HepG2 (cell line): ENCODE results near the gene BARX2. TPM values are rescaled to one million over a fixed set of nuclear protein-coding genes. Genes with fewer than 3 reads are reported as not detected.

Experiments used
- ATAC-seq: fragments of 200-7000 bp; cut with Tn5 transposase; 3 replicates; pipeline ENCODE4 v1.9.1; 2020; ENCODE audit warnings: mild to moderate bottlenecking, moderate library complexity
- BruUV-seq: library from RNA; stranded (reverse); fragments of 400-500 nt; replicated peaks from 2 replicates; lab custom pipeline; 2021; lab: Mats Ljungman, UMichigan
- CTCF ChIA-PET: fragments of 300-600 bp; formaldehyde crosslinking; extraction: SDS; loops from one replicate; lab custom pipeline; 2021; ENCODE audit warnings: low total read pairs, inconsistent platforms, low intra/inter-chr PET ratio; lab: Yijun Ruan, JAX
- POLR2A ChIA-PET: fragments of 350-600 bp; sonication (Branson Sonifier 250); formaldehyde crosslinking; loops from one replicate; lab custom pipeline; 2020; ENCODE audit warnings: antibody characterized with exemption, inconsistent platforms; lab: Yijun Ruan, JAX
- DNase-seq: peaks from one replicate; pipeline ENCODE4 v3.0.0-alpha.2; 2015; ENCODE audit warnings: low spot score
- FAIRE-seq: peaks from 3 replicates; lab custom pipeline; 2011; peaks lifted over from hg19 to GRCh38; lab: Jason Lieb, UNC
- H2AFZ ChIP-seq: one replicate; pipeline ENCODE4 v1.6.1; 2011; ENCODE audit warnings: low read length, inconsistent platforms
- H3K27ac ChIP-seq: fragments of 300-600 bp; 3 replicates; pipeline ENCODE4 v1.8.0; 2011; ENCODE audit warnings: mixed run types, mild to moderate bottlenecking, mixed read lengths, low read length, inconsistent platforms; ENCODE audit not compliant: insufficient read depth; ENCODE audit errors: extremely low read length
- H3K27me3 ChIP-seq, 2 experiments: fragments of 200-600 bp in 1 of 2; 2 replicates in 1 of 2; 3 replicates in 1 of 2; pipeline versions ENCODE4 v1.6.0 to v1.8.0; 2011; ENCODE audit warnings: low read length in 2 of 2, mild to moderate bottlenecking in 2 of 2, moderate library complexity in 2 of 2, inconsistent platforms in 1 of 2; ENCODE audit not compliant: insufficient read depth in 2 of 2, control insufficient read depth in 1 of 2
- H3K36me3 ChIP-seq, 2 experiments: fragments of 200-600 bp in 1 of 2; replicated peaks in 1 of 2; 2 replicates in 1 of 2; 3 replicates in 1 of 2; pipeline versions ENCODE4 v1.5.1 to v1.8.0; 2011; ENCODE audit warnings: low read length in 2 of 2, inconsistent platforms in 1 of 2; ENCODE audit not compliant: insufficient read depth in 2 of 2, control insufficient read depth in 1 of 2
- H3K4me1 ChIP-seq: 2 replicates; pipeline ENCODE4 v1.5.1; 2012; ENCODE audit warnings: low read length, inconsistent platforms; ENCODE audit not compliant: insufficient read depth
- H3K4me2 ChIP-seq: 2 replicates; pipeline ENCODE4 v1.6.0; 2011; ENCODE audit warnings: low read depth, low read length, inconsistent platforms
- H3K4me3 ChIP-seq, 3 experiments: fragments of 200-600 bp in 1 of 3; sonication (generic), shearing (Covaris generic) in 1 of 3; replicated peaks in 1 of 3; 2 replicates each; pipeline ENCODE4 v1.5.1; 2011 to 2016; ENCODE audit warnings: low read length in 3 of 3, inconsistent platforms in 2 of 3, low read depth in 2 of 3, mild to moderate bottlenecking in 2 of 3, control low read depth in 1 of 3, mixed read lengths in 1 of 3; ENCODE audit not compliant: insufficient read depth in 1 of 3
- H3K79me2 ChIP-seq: one replicate; pipeline ENCODE4 v1.6.1; 2011; ENCODE audit warnings: low read length, inconsistent platforms; ENCODE audit not compliant: insufficient read depth
- H3K9ac ChIP-seq: 2 replicates; pipeline ENCODE4 v1.6.0; 2011; ENCODE audit warnings: mild to moderate bottlenecking, low read depth, low read length, inconsistent platforms; ENCODE audit not compliant: insufficient read depth
- H3K9me3 ChIP-seq: 2 replicates; pipeline ENCODE4 v1.5.1; 2012; ENCODE audit warnings: mild to moderate bottlenecking, low read length
- H4K20me1 ChIP-seq: 2 replicates; pipeline ENCODE4 v1.6.0; 2011; ENCODE audit warnings: inconsistent platforms, mild to moderate bottlenecking, low read length, moderate library complexity; ENCODE audit not compliant: insufficient read depth
- ADNP ChIP-seq: sonication (generic); formaldehyde crosslinking; IDR thresholded peaks from 2 replicates; pipeline ENCODE4 v1.4.0; 2020; ENCODE audit warnings: missing genetic modification reagents
- ASH2L ChIP-seq: fragments of 300-600, 200-600 bp; sonication (generic); IDR thresholded peaks from 2 replicates; pipeline ENCODE4 v1.7.0; 2017; ENCODE audit warnings: low read depth, mild to moderate bottlenecking, moderate library complexity, mixed read lengths, low read length; ENCODE audit not compliant: insufficient read length
- CBX2 ChIP-seq, 2 experiments: fragments of 200-600 bp in 1 of 2; sonication (generic); formaldehyde crosslinking in 1 of 2; IDR thresholded peaks; 2 replicates each; pipeline versions ENCODE4 v1.7.0 to v1.8.1; 2018 to 2022; ENCODE audit warnings: low read depth in 2 of 2, low read length in 1 of 2, mild to moderate bottlenecking in 1 of 2, missing genetic modification reagents in 1 of 2
- GMEB2 ChIP-seq: IDR thresholded peaks from 2 replicates; pipeline ENCODE4 v1.6.1; 2016; ENCODE audit warnings: missing biosample characterization, missing genetic modification reagents, low read depth
- HES4 ChIP-seq: sonication (generic); formaldehyde crosslinking; IDR thresholded peaks from 2 replicates; pipeline ENCODE4 v1.9.0; 2021; ENCODE audit warnings: mild to moderate bottlenecking, missing genetic modification reagents, borderline replicate concordance
- KLF12 ChIP-seq: sonication (generic); formaldehyde crosslinking; IDR thresholded peaks from 2 replicates; pipeline ENCODE4 v1.4.0; 2020; ENCODE audit warnings: missing genetic modification reagents, borderline replicate concordance
- PHF20 ChIP-seq: sonication (generic); formaldehyde crosslinking; IDR thresholded peaks from 2 replicates; pipeline ENCODE4 v1.5.0; 2020; ENCODE audit warnings: mild to moderate bottlenecking, missing genetic modification reagents
- PHF5A ChIP-seq: IDR thresholded peaks from one replicate; pipeline ENCODE4 v1.6.1; 2018; ENCODE audit warnings: low read depth, missing genetic modification reagents; ENCODE audit not compliant: unreplicated experiment
- RNF2 ChIP-seq: fragments of 450-650 bp; conservative IDR thresholded peaks from 2 replicates; pipeline ENCODE4 v1.6.1; 2016; ENCODE audit warnings: low read depth
- ZFP36 ChIP-seq: fragments of 150-350 bp; IDR thresholded peaks from 2 replicates; pipeline ENCODE4 v1.6.1; 2018; ENCODE audit warnings: borderline replicate concordance, low read length, low read depth; ENCODE audit not compliant: partially characterized antibody
- ZNF567 ChIP-seq: sonication (generic); formaldehyde crosslinking; IDR thresholded peaks from 2 replicates; pipeline ENCODE4 v1.8.1; 2023; ENCODE audit warnings: mild to moderate bottlenecking, missing genetic modification reagents, borderline replicate concordance
- ZNF772 ChIP-seq: sonication (generic); formaldehyde crosslinking; IDR thresholded peaks from 2 replicates; pipeline ENCODE4 v1.5.0; 2020; ENCODE audit warnings: mild to moderate bottlenecking, missing genetic modification reagents
- WGBS: methylation state at CpG from one replicate; pipeline ENCODE4 v1.1.6; 2017; ENCODE audit warnings: low lambda C conversion rate; 5-methylcytosine and 5-hydroxymethylcytosine counted together
- in situ Hi-C: cut with HindIII; loops from 2 replicates; pipeline ENCODE4 v1.10.0; 2017; ENCODE audit warnings: low pct_unique_long_range_greater_than_20kb; ENCODE audit not compliant: extremely low pct_ligation_motif_present
- intact Hi-C: fragments of 100-400 bp; cut with micrococcal nuclease; formaldehyde crosslinking; loops from one replicate; pipeline ENCODE4 v1.10.0; 2022; ENCODE audit not compliant: unreplicated experiment
- polyA plus RNA-seq, 8 experiments: library from polyadenylated mRNA; depleted of rRNA in 3 of 8; stranded (reverse) in 7 of 8; unstranded in 1 of 8; fragments of >200 nt; fragmentation: Illumina TruSeq in 4 of 8; extraction: Trizol in 4 of 8; gene quantifications; 2 replicates each; pipeline versions ENCODE4 v1.2.1 to v1.2.3, GENCODE V29; 2011 to 2016; ENCODE audit warnings: low read depth in 4 of 8, missing spikeins in 1 of 8, mixed read lengths in 1 of 8; ENCODE audit not compliant: insufficient read depth in 1 of 8
- total RNA-seq, 5 experiments: library from RNA; depleted of rRNA; stranded (reverse); fragments of >200 nt; fragmentation: Illumina TruSeq; extraction: Trizol; gene quantifications; 2 replicates each; pipeline ENCODE4 v1.2.3, GENCODE V29; 2016; ENCODE audit warnings: low read depth in 1 of 5
- TF ChIP-seq, protein P1 (sequence below): sonication (generic); formaldehyde crosslinking; IDR thresholded peaks from 2 replicates; pipeline ENCODE4 v1.8.0; 2023; ENCODE audit warnings: mild to moderate bottlenecking, missing genetic modification reagents
- TF ChIP-seq, protein P2 (sequence below): sonication (generic); formaldehyde crosslinking; IDR thresholded peaks from 2 replicates; pipeline ENCODE4 v1.8.1; 2023; ENCODE audit warnings: mild to moderate bottlenecking, missing genetic modification reagents

Gene BARX2
- total and polyA plus RNA-seq, 2 of the 13 experiments (the other 11 are each of a cell fraction or from before 2014, with no cell fraction given), result not detected

GRCh38 chr11:129376658-129377341, 1.2 kb downstream of the BARX2 start:
- ATAC-seq (no peak), DNase-seq (no peak), FAIRE-seq (no peak)
- H3K27me3 ChIP-seq, result peaks cover 10 to 80% of the 10 kb centered on the region in 2 experiments
- H3K27ac ChIP-seq, result no peak overlapping the region
- no peak overlapping the region for H3K4me2 ChIP-seq
- H3K9ac ChIP-seq, result no peak overlapping the region
- no peak overlapping the region for H3K4me3 ChIP-seq
- H3K36me3 ChIP-seq, result no peaks in the 10 kb centered on the region
- H4K20me1 ChIP-seq, result no peaks in the 10 kb centered on the region
- POLR2A ChIA-PET, result no interaction called here
- in situ Hi-C loops, result loop anchor here (5.0 kb wide), 1 partner anchor 321 kb away; no protein-coding TSS in a partner anchor
- no peaks in the 10 kb centered on the region for H3K4me1 ChIP-seq
- CTCF ChIA-PET, result interaction anchor here (1.2 to 1.4 kb wide), 2 partner anchors 13 to 374 kb away, joined by 5 to 8 read pairs; no protein-coding TSS in a partner anchor
- BruUV-seq, result no TSS peak
- intact Hi-C loops, result loop anchor here (2.0 to 5.0 kb wide), 3 partner anchors 196 to 376 kb away; no protein-coding TSS in a partner anchor
- no peaks in the 10 kb centered on the region for H3K79me2 ChIP-seq
- no peak for TF ChIP-seq HES4 (CRISPR knock-in tag)
- TF ChIP-seq RNF2, result peak; percentile 63; the same call in 1 of the 2 replicates
- peak; percentile 11 for TF ChIP-seq ZFP36
- peak; percentile 59 for TF ChIP-seq CBX2 (IDR thresholded peaks at IDR 0.05; ENCODE audit: low read depth, low read length)
- TF ChIP-seq CBX2 (CRISPR knock-in tag; IDR thresholded peaks at IDR 0.05; ENCODE audit: low read depth), result no peak
- TF ChIP-seq PHF20 (CRISPR knock-in tag), result no peak
- WGBS, result 11% methylated on average over 12 of the region's 12 CpGs
- H2AFZ ChIP-seq, result no peak overlapping the region
- no peaks in the 10 kb centered on the region for H3K9me3 ChIP-seq

DNA sequence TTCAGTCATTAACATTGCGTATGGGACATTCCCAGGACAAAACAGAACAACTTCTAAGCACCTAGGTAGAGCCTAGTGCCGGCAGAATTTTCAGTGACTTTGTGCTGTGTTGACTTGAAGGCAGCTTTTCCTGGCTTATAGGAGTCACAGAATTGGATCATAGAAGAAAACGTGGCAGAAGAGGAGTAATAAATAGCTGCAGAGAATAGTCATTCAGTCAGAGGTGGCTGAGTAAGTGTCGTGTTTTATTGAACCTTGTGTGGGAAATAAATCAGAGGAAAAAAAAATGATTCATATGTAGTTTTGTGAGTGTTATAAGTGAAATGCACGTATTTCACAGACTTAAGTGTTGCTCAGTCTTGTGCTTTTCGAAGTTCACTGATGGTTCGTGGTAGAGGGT, 2.1 kb downstream of the BARX2 start:
- Histone ChIP-seq H2AFZ (no peak overlapping the region), H4K20me1 (no peaks in the 10 kb centered on the region), H3K27ac (no peak overlapping the region), H3K4me1 (no peaks in the 10 kb centered on the region), H3K9me3 (no peaks in the 10 kb centered on the region), H3K4me2 (no peak overlapping the region), H3K4me3 (no peak overlapping the region), H3K79me2 (no peaks in the 10 kb centered on the region), H3K27me3 (peaks cover 9 to 77% of the 10 kb centered on the region in 2 experiments), H3K9ac (no peak overlapping the region), H3K36me3 (no peaks in the 10 kb centered on the region)
- ChIA-PET CTCF (no interaction called here), POLR2A (no interaction called here)
- DNase-seq, result no peak
- in situ Hi-C loops (loop anchor here (5.0 kb wide), 1 partner anchor 320 kb away; no protein-coding TSS in a partner anchor), intact Hi-C loops (loop anchor here (2.0 to 5.0 kb wide), 3 partner anchors 195 to 375 kb away; no protein-coding TSS in a partner anchor)
- BruUV-seq, result no TSS peak
- WGBS, result 23% methylated on average over 7 of the region's 7 CpGs
- FAIRE-seq, result no peak
- ATAC-seq, result no peak
- TF ChIP-seq GMEB2 (no peak), ZNF772 (CRISPR knock-in tag) (no peak), KLF12 (CRISPR knock-in tag) (no peak), ZNF567 (no peak), ADNP (CRISPR knock-in tag) (no peak), PHF5A (CRISPR knock-in tag) (no peak), ASH2L (no peak)
- TF ChIP-seq, protein P1, sequence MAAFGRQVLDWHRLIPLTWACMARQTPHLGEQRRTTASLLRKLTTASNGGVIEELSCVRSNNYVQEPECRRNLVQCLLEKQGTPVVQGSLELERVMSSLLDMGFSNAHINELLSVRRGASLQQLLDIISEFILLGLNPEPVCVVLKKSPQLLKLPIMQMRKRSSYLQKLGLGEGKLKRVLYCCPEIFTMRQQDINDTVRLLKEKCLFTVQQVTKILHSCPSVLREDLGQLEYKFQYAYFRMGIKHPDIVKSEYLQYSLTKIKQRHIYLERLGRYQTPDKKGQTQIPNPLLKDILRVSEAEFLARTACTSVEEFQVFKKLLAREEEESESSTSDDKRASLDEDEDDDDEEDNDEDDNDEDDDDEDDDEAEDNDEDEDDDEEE (CRISPR knock-in tag), result no peak
- TF ChIP-seq, protein P2, sequence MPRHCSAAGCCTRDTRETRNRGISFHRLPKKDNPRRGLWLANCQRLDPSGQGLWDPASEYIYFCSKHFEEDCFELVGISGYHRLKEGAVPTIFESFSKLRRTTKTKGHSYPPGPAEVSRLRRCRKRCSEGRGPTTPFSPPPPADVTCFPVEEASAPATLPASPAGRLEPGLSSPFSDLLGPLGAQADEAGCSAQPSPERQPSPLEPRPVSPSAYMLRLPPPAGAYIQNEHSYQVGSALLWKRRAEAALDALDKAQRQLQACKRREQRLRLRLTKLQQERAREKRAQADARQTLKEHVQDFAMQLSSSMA (CRISPR knock-in tag), result no peak
